SJCRH30 (cell line): Measurements from ENCODE around the gene PTGFRN. TPM values are rescaled to one million over a fixed set of nuclear protein-coding genes. Genes with fewer than 3 reads are reported as not detected.
A peak's percentile ranks its signal among the peaks of the same experiment; 100 is the strongest.

Experiments used
- DNase-seq, 2 experiments: peaks; one replicate each; pipeline ENCODE4 v3.0.0-alpha.2; 2015 to 2020
- H3K27ac ChIP-seq: fragments of 250-450 bp; sonication (Bioruptor Pico); 2 replicates; pipeline ENCODE4 v1.5.1; 2020; ENCODE audit warnings: mild to moderate bottlenecking, moderate library complexity
- H3K27me3 ChIP-seq: fragments of 250-450 bp; sonication (Bioruptor Pico); 2 replicates; pipeline ENCODE4 v1.5.1; 2020; ENCODE audit warnings: mild to moderate bottlenecking, moderate library complexity
- H3K36me3 ChIP-seq: fragments of 250-450 bp; sonication (Bioruptor Pico); 2 replicates; pipeline ENCODE4 v1.5.1; 2020; ENCODE audit warnings: mild to moderate bottlenecking, moderate library complexity
- H3K4me1 ChIP-seq: fragments of 250-450 bp; sonication (Bioruptor Pico); 2 replicates; pipeline ENCODE4 v1.5.1; 2020; ENCODE audit warnings: mild to moderate bottlenecking, moderate library complexity
- H3K4me3 ChIP-seq: fragments of 250-450 bp; sonication (Bioruptor Pico); 2 replicates; pipeline ENCODE4 v1.5.1; 2020; ENCODE audit warnings: mild to moderate bottlenecking, moderate library complexity
- H3K9me3 ChIP-seq: fragments of 250-450 bp; sonication (Bioruptor Pico); replicated peaks from 2 replicates; pipeline ENCODE4 v1.5.1; 2020; ENCODE audit warnings: mild to moderate bottlenecking, moderate library complexity
- total RNA-seq: library from RNA; depleted of rRNA; stranded (reverse); fragments of >200 nt; shearing (Covaris generic); gene quantifications from 2 replicates; pipeline ENCODE4 v1.2.3, GENCODE V29; 2014

PTGFRN gene
- total RNA-seq, 1 experiment from 2014 or later: 146 TPM

DNA sequence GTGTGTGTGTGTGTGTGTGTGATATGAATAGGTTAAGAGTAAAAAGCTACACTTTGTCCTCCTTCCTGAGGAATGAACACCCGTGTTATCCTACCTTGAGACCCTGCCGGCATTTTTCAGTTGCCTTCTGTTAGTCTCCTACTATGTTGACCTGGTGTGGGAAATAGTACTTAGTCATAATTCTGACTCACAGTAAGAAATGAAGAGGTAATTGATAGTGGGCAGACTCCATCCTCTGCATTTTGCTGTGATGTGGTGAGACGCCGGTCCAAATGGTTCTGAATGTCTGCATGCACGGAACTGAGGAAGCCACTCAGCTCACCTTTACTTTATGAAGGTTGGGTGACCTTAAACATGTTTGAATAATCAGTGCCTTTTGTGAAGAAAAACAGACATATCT lies 104.5 kb downstream of the PTGFRN start:
- H3K4me3 ChIP-seq: no peak overlapping the region
- DNase-seq: no peak
- H3K36me3 ChIP-seq: no peaks in the 10 kb centered on the region
- no peaks in the 10 kb centered on the region for H3K9me3 ChIP-seq
- H3K4me1 ChIP-seq: peaks cover 13% of the 10 kb centered on the region
- no peak overlapping the region for H3K27ac ChIP-seq
- H3K27me3 ChIP-seq: no peaks in the 10 kb centered on the region

DNA sequence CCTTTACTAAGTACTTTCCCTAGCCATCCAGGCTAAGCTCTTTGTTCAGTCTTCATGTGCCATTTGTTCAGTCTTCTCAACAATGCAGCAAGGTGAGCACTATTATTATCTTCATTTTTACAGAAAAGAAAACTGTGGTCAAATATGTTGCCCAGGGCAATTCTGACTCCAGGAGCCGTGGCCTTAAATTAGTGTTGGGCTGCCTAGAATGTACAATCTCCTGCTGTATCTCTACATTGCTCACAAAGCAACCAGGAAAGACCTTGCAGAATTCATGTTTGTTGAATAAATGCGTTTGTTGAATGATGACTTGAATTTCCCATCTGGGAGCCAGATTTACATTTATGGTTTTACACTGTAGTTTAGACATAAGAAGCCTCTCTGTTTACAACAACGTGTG lies 106.0 kb downstream of the PTGFRN start:
- Histone ChIP-seq H3K36me3 (no peaks in the 10 kb centered on the region), H3K4me3 (no peak overlapping the region), H3K4me1 (peaks cover 13% of the 10 kb centered on the region), H3K27ac (no peak overlapping the region), H3K9me3 (no peaks in the 10 kb centered on the region), H3K27me3 (no peaks in the 10 kb centered on the region)
- no peak for DNase-seq

DNA sequence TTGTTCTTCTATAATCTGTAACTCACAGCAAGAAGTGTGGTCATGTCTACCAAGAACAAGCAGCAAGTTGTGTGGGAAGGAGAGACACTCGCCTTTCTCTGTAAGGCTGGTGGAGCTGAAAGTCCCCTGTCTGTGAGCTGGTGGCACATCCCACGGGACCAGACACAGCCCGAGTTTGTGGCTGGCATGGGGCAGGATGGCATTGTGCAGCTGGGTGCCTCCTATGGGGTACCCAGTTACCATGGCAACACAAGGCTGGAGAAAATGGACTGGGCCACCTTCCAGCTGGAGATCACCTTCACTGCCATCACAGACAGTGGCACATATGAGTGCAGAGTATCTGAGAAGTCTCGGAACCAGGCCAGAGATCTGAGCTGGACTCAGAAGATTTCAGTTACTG lies 107.3 kb downstream of the PTGFRN start:
- no peak overlapping the region for H3K4me3 ChIP-seq
- H3K27ac ChIP-seq: peak overlapping the region; percentile 59
- H3K4me1 ChIP-seq: peaks cover 13% of the 10 kb centered on the region
- H3K9me3 ChIP-seq: no peaks in the 10 kb centered on the region
- DNase-seq: no peak
- no peaks in the 10 kb centered on the region for H3K36me3 ChIP-seq
- H3K27me3 ChIP-seq: no peaks in the 10 kb centered on the region

DNA sequence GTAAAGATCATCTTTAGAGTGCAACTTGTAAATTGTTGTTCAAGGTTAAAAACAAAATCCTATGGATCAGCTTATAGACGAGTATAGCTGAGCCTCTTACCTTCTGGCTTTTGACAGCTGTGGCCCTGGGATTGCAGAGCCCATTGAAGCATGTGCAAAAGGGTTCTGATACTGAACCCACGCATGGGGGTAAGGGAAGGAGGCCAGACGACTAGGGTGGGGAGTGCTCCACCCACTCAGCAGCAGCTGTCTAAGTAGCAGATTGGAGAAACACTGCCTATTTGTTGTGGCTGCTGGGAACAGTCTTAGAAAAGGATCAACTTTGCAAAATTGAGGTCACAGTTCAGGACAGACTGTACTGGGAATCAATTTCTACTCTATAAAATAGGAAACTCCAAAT lies 107.9 kb downstream of the PTGFRN start:
- Histone ChIP-seq H3K4me3 (no peak overlapping the region), H3K4me1 (peaks cover 13% of the 10 kb centered on the region), H3K27me3 (no peaks in the 10 kb centered on the region), H3K36me3 (no peaks in the 10 kb centered on the region), H3K27ac (peak overlapping the region; percentile 59), H3K9me3 (no peaks in the 10 kb centered on the region)
- peak; percentile 44 to 75 for DNase-seq

DNA sequence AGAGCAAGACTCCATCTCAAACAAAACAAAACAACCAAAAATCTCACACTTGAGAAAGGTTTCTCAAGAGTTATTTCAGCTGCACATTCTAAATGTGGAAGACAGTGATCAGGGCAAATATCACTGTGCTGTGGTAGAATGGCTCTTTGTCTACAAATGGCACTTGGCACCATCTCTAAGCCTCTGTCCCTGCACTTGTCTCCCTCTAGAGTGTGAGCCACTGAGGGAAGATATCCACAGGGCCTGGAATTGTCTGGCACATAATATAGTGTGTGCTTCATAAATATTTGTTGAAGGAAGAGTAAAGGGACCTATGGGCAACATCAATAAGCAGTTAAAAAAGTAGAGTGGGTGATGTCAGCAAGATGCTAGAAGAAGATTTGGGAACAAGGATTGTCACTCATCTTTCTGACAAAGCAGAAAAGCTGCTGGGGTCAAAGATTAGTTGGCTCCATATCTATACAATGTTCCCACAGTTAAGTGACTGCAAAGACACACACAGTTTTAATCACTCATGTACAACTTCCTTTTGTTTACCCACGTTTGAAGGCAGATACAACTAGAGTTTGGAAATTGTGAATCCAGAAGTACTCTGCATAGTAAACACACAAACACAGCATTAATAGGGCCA lies 110.9 kb downstream of the PTGFRN start:
- no peak for DNase-seq
- Histone ChIP-seq H3K27ac (no peak overlapping the region), H3K36me3 (no peaks in the 10 kb centered on the region), H3K9me3 (no peaks in the 10 kb centered on the region), H3K4me1 (peaks cover 13% of the 10 kb centered on the region), H3K27me3 (no peaks in the 10 kb centered on the region), H3K4me3 (no peak overlapping the region)

DNA sequence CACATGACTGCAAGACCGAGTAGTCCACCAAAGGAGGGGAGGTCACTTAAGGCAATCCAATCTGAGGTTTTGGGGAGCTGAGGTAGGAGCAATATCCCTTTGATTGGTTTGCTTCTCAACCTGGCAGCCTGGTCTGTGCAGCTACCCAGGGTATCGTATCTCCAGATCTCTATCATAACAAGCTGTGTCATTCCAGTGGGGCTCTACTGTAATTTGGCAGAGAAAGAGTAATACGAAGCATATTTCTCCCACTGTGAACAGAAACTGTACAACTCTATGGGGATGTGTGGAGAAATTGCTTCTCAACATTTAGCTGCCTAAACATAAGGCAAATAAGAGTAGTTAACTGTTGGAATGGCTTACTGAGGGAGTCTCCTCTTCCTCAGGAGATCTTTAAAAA lies 112.4 kb downstream of the PTGFRN start:
- Histone ChIP-seq H3K4me3 (no peak overlapping the region), H3K27me3 (no peaks in the 10 kb centered on the region), H3K27ac (no peak overlapping the region), H3K9me3 (no peaks in the 10 kb centered on the region), H3K36me3 (no peaks in the 10 kb centered on the region), H3K4me1 (peaks cover 13% of the 10 kb centered on the region)
- no peak for DNase-seq

DNA sequence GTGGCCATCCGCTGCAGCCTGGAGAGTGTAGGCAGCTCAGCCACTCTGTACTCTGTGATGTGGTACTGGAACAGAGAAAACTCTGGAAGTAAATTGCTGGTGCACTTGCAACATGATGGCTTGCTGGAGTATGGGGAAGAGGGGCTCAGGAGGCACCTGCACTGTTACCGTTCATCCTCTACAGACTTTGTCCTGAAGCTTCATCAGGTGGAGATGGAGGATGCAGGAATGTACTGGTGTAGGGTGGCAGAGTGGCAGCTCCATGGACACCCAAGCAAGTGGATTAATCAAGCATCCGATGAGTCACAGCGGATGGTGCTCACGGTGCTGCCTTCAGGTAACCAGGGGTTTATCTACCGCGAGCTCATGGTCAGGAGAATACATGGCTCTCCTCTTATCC lies 115.9 kb downstream of the PTGFRN start:
- no peak overlapping the region for H3K27ac ChIP-seq
- no peaks in the 10 kb centered on the region for H3K9me3 ChIP-seq
- no peaks in the 10 kb centered on the region for H3K4me1 ChIP-seq
- H3K27me3 ChIP-seq: no peaks in the 10 kb centered on the region
- DNase-seq: no peak
- no peaks in the 10 kb centered on the region for H3K36me3 ChIP-seq
- no peak overlapping the region for H3K4me3 ChIP-seq

DNA sequence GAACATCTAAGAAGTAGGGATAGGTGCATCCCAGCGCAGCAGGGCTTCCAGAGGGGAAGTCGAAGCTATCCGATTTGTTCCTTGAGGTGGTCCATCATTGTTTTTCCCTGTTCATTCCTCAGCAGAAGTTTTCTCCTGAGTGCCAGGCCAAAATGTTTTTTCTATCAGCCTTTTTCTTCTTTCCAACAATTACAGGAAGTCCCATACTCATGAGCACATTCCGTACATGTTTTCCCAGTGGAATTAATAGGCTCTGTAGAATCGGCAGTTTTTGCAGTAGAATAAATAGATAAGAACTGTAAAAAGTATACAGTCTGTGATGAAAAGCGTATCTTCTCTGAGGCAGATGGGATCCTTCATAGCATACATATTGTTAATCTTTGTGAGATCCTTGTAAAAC lies 116.6 kb downstream of the PTGFRN start:
- DNase-seq: no peak
- no peaks in the 10 kb centered on the region for H3K27me3 ChIP-seq
- H3K4me1 ChIP-seq: no peaks in the 10 kb centered on the region
- no peaks in the 10 kb centered on the region for H3K9me3 ChIP-seq
- no peaks in the 10 kb centered on the region for H3K36me3 ChIP-seq
- no peak overlapping the region for H3K27ac ChIP-seq
- H3K4me3 ChIP-seq: no peak overlapping the region

DNA sequence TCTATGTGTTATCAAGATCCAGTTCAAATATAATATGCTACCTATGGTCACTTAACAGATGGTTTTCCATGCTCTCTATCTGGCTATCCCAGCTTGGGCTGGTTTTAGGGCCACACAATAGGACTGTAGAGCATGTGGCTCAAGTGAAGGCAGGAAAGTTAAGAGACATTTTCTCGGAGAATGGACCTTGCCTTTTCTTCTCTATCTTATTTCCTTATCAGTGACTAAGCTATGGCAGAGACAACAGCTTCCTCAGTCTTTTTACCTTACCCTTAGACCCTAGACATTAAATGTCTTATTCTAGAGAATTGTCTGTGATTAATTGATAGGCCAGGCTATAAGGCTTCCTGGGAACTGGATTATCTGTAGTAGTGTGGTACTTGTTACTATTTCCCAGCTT lies 120.0 kb downstream of the PTGFRN start:
- H3K27ac ChIP-seq: no peak overlapping the region
- no peaks in the 10 kb centered on the region for H3K9me3 ChIP-seq
- no peak for DNase-seq
- no peaks in the 10 kb centered on the region for H3K36me3 ChIP-seq
- H3K4me3 ChIP-seq: no peak overlapping the region
- no peaks in the 10 kb centered on the region for H3K27me3 ChIP-seq
- H3K4me1 ChIP-seq: no peaks in the 10 kb centered on the region

DNA sequence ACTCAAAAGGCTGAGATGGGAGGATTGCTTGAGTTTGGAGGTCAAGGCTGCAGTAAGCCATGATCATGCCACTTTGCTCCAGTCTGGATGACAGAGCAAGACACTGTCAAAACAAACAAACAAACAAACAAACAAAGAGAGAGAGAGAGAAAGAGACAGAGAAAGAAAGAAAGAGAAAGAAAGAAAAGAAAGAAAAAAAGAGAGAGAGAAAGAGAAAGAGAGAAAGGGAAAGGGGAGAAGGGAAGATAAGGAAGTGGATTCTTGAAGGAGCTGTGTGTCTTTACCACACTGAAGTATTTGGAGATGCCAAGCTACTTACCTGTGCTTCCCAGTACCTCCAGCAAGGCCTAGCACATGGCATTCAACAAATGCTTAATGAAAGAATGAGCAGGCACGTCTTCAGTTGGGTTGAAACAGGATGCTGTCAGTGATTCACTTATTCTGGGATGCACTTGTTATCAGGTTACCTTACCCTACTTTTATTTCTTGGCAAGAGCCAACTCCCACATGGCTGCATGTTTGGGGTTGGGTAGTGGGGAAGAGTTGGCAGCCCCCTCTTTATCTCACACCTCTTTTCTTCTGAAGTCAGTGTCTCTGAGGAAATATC lies 120.7 kb downstream of the PTGFRN start:
- H3K27ac ChIP-seq: no peak overlapping the region
- H3K27me3 ChIP-seq: no peaks in the 10 kb centered on the region
- no peak overlapping the region for H3K4me3 ChIP-seq

DNA sequence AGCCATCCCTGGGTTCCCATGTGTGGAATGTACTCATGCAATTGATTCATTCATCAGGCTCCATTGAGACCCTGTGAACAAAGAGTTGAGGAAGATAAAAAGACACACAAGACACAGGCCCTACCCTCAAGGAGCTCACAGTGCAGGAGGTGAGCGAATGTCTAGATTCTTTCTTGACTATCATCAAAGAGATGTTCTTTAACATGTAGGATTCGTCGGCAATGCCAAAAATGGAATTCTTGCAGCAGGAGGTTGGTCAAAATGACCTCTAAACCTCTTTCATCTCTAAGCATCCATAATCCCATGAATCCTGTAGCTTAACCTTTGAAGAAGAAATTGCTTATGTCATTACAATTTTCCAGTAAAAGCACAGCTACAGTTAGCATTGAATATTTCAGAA lies 122.5 kb downstream of the PTGFRN start:
- H3K36me3 ChIP-seq: no peaks in the 10 kb centered on the region
- H3K4me3 ChIP-seq: no peak overlapping the region
- H3K27ac ChIP-seq: no peak overlapping the region
- no peak for DNase-seq
- H3K9me3 ChIP-seq: no peaks in the 10 kb centered on the region
- no peaks in the 10 kb centered on the region for H3K27me3 ChIP-seq
- no peaks in the 10 kb centered on the region for H3K4me1 ChIP-seq

More for the DNA sequence above, 120.7 kb downstream of the PTGFRN start:
- Histone ChIP-seq H3K36me3 (no peaks in the 10 kb centered on the region), H3K9me3 (no peaks in the 10 kb centered on the region), H3K4me1 (no peaks in the 10 kb centered on the region)
- DNase-seq: no peak

DNA sequence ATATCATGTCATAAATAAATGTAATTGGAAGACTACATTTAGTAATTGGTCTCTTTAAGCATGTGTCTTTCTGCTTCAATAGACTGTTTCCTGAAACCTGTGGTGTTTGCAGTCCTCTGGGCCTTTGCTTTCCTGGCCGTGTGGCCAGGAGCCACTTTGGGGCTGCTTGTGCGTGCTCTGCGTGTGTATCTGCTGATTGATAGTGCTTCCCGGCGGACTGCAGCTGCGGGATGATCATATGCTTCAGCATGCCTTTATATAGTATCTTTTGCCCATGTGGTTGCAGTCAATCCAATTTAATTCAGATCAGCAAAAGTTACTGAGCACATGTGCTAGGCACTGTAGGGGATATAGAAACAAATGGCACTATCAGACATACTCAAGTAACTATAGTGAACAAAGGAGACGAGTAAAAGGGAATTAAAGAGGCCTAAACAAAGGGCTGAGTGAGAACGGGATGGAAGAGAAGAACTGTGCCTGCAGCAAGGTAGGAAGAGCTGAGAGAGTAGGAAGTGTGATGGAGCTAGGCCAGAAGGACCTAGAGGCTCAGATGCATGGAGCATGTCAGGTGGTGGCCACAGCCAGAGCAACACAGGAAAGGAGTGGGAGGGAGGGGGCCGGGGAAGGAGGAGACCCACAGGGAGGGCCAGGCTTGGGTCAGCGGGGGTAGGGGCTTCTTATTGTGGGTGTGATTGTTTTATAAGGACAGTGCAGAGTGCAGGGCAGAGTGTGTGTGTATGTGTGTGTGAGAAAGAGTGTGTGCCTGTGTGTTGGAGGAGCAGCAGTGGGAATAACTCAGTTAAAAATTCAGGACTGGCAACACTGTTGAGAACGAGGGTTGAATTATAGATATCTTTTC lies 123.2 kb downstream of the PTGFRN start:
- no peaks in the 10 kb centered on the region for H3K27me3 ChIP-seq
- H3K9me3 ChIP-seq: no peaks in the 10 kb centered on the region
- H3K4me1 ChIP-seq: no peaks in the 10 kb centered on the region
- DNase-seq: no peak
- no peak overlapping the region for H3K4me3 ChIP-seq
- no peaks in the 10 kb centered on the region for H3K36me3 ChIP-seq
- H3K27ac ChIP-seq: no peak overlapping the region

DNA sequence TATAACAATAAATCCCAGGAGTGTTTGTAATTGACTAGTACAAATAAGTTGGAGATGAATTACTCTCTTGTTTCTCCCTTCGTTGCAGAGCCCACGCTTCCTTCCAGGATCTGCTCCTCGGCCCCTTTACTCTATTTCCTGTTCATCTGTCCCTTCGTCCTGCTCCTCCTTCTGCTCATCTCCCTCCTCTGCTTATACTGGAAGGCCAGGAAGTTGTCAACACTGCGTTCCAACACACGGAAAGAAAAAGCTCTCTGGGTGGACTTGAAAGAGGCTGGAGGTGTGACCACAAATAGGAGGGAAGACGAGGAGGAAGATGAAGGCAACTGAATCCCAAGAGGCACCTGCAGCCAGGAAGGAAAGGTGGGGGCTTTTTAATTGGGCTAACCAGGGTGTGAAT lies 124.1 kb downstream of the PTGFRN start:
- H3K36me3 ChIP-seq: no peaks in the 10 kb centered on the region

DNA sequence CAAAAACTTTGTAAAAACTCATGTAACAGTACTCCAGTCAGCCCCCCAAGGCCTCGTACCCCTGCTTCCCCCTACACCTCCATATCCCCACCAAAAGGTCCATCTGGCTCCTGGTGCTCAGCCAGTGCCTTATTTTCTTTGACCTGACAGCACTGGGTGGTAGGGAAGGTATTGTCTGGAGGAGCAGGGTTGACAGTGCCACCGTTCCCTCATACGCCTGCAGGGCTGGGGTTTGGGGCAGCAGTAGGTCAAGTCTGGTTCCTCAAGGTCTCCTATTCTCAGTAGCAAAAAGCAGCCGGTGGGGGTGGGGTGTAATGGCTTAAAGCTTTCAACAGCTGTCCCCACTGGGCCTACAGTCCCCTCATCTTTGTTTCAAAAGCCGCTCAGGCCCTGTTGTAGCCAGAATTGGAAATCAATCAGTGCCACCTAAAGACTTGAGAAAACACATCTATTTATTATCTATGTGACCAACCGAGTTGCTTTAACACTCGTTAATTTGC lies 125.1 kb downstream of the PTGFRN start:
- Histone ChIP-seq H3K4me3 (no peak overlapping the region), H3K36me3 (no peaks in the 10 kb centered on the region), H3K9me3 (no peaks in the 10 kb centered on the region), H3K27ac (no peak overlapping the region), H3K27me3 (no peaks in the 10 kb centered on the region), H3K4me1 (no peaks in the 10 kb centered on the region)
- DNase-seq: peak in 1 of 2 experiments; percentile 28

More for the DNA sequence above, 124.1 kb downstream of the PTGFRN start:
- H3K4me1 ChIP-seq: no peaks in the 10 kb centered on the region
- H3K4me3 ChIP-seq: no peak overlapping the region
- no peaks in the 10 kb centered on the region for H3K27me3 ChIP-seq
- no peak for DNase-seq
- no peak overlapping the region for H3K27ac ChIP-seq
- H3K9me3 ChIP-seq: no peaks in the 10 kb centered on the region

DNA sequence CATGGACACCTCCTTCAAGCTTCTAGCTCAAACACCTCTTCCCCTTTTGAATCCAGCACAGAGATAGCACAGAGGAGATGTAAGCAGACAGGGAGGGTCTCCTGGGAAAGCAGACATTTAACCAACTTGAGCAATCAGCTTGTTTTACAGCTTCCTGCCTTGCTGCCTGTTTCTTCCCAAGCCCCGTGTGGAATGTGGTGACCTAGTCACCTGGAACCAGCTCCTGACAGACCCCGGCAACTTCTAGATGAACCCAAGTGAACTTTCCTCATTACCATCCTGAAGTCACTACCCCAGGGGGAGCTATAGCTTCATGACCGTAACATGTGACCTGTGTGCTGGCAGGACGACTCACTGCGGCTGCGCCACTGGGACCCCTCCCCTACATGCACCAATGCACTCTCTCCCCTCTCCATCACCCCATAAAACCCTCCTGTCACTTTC lies 126.3 kb downstream of the PTGFRN start:
- Histone ChIP-seq H3K9me3 (no peaks in the 10 kb centered on the region), H3K27ac (no peak overlapping the region), H3K4me3 (no peak overlapping the region), H3K4me1 (no peaks in the 10 kb centered on the region), H3K27me3 (no peaks in the 10 kb centered on the region), H3K36me3 (no peaks in the 10 kb centered on the region)
- DNase-seq: no peak
